ENCODE results near the gene DLGAP1. TPM values are rescaled to one million over a fixed set of nuclear protein-coding genes. Genes with fewer than 3 reads are reported as not detected.

DLGAP1 gene
- total and polyA plus RNA-seq, 2 of the 4 experiments (the other 2 are of a cell fraction): under 0.01 to 0.09 TPM

GRCh38 chr18:3845161-3845560 is 609.9 kb downstream of the DLGAP1 start:
- Histone ChIP-seq H2AK5ac (ENCODE audit: low read depth, low read length) (no peak overlapping the region), H4K8ac (ENCODE audit: low read depth in 2 of 2, low read length in 2 of 2) (no peak overlapping the region), H2AFZ (replicated peaks; ENCODE audit: low read length, poor library complexity) (no peak overlapping the region), H3K14ac (replicated peaks; ENCODE audit: low read depth, low read length) (no peak overlapping the region), H3K4ac (ENCODE audit: low read depth, low read length) (no peak overlapping the region), H3K79me1 (ENCODE audit: low read depth in 1 of 2, low read length in 2 of 2) (no peaks in the 10 kb centered on the region), H3K36me3 (ENCODE audit: control insufficient read depth, insufficient read depth, low read length) (no peaks in the 10 kb centered on the region), H3K27ac (ENCODE audit: insufficient read depth, low read length) (no peak overlapping the region), H3K18ac (ENCODE audit: low read depth, low read length) (no peak overlapping the region), H3K27me3 (ENCODE audit: control insufficient read depth, insufficient read depth, low read length) (no peaks in the 10 kb centered on the region; the same call in 1 of the 2 replicates), H2AK9ac (replicated peaks; ENCODE audit: low read depth, low read length, poor library complexity) (no peak overlapping the region), H3K4me3 (ENCODE audit: insufficient read depth, low read depth, low read length) (no peak overlapping the region), H3K9ac (ENCODE audit: low read depth, low read length) (no peak overlapping the region), H3K23ac (ENCODE audit: low read depth, low read length) (no peak overlapping the region), H4K20me1 (ENCODE audit: insufficient read depth, low read length) (no peaks in the 10 kb centered on the region), H3K56ac (ENCODE audit: extremely low read depth, insufficient read depth, low read length) (no peak overlapping the region), H4K5ac (ENCODE audit: low read depth, low read length) (no peak overlapping the region), H2BK20ac (ENCODE audit: low read depth, low read length) (no peak overlapping the region), H3K9me3 (ENCODE audit: control insufficient read depth, insufficient read depth, low read length) (no peaks in the 10 kb centered on the region), H3K9me1 (ENCODE audit: insufficient read depth, low read length) (no peaks in the 10 kb centered on the region), H3K4me1 (ENCODE audit: control insufficient read depth, insufficient read depth, low read length) (no peaks in the 10 kb centered on the region), H2BK15ac (ENCODE audit: low read depth, low read length) (no peak overlapping the region), H2BK5ac (ENCODE audit: low read depth, low read length, poor library complexity, severe bottlenecking) (no peak overlapping the region), H4K91ac (ENCODE audit: insufficient read depth, low read depth, low read length) (no peak overlapping the region), H2BK120ac (ENCODE audit: low read depth, low read length) (no peak overlapping the region), H3K4me2 (ENCODE audit: low read depth, low read length) (no peak overlapping the region)
- ATAC-seq (ENCODE audit: low read depth): no peak
- intact Hi-C loops (cut with micrococcal nuclease): no loop called here
- BruUV-seq (replicated peaks): no TSS peak
- in situ Hi-C loops (cut with MboI; ENCODE audit: low sequenced_read_pairs): no loop called here
- no peak for TF ChIP-seq SMC3 (IDR thresholded peaks at IDR 0.05; ENCODE audit: low read depth, low read length)
- no peak for TF ChIP-seq MXI1 (IDR thresholded peaks at IDR 0.05; ENCODE audit: borderline replicate concordance, low read depth, low read length)
- no peak for DNase-seq
- dilution Hi-C loops (cut with HindIII; ENCODE audit: low sequenced_read_pairs, unreplicated experiment): no loop called here
- ChIA-PET CTCF (no interaction called here), POLR2A (ENCODE audit: unreplicated experiment) (no interaction called here)
- no CpG with 5 or more reads among the region's 2 CpGs for WGBS, 2 experiments (ENCODE audit: extremely low coverage in 2 of 2, insufficient read length in 1 of 2)
